SK-N-MC (cell line): ENCODE data around the gene TYW1.
"Not testable (repeated sequence)": the region's sequence is repeated elsewhere in the genome, so short reads cannot be mapped to it uniquely, and the experiment has no call there.

Experiments
- EZH2 ChIP-seq: fragments of 200-600 bp; sonication (generic); IDR thresholded peaks from one replicate; pipeline ENCODE4 v1.6.1; 2017; ENCODE audit warnings: antibody characterized with exemption
- POLR2AphosphoS5 ChIP-seq: IDR thresholded peaks from 2 replicates; pipeline ENCODE4 v1.6.1; 2012; ENCODE audit warnings: mild to moderate bottlenecking, low read depth, low read length, borderline replicate concordance

- TF ChIP-seq POLR2AphosphoS5, EZH2: not testable (repeated sequence)
Measured at GRCh38 chr7:67062802-67063201, 66.2 kb downstream of the TYW1 start.
